HepG2 (cell line): ENCODE measurements around the gene DFFA. TPM values are rescaled to one million over a fixed set of nuclear protein-coding genes. Genes with fewer than 3 reads are reported as not detected.
A peak's percentile ranks its signal among the peaks of the same experiment; 100 is the strongest.

Experiments
- CCAR2 ChIP-seq: fragments of 200-400 bp; formaldehyde crosslinking; optimal IDR thresholded peaks from 2 replicates; pipeline ENCODE3; 2018; ENCODE audit warnings: low read depth, mild to moderate bottlenecking, low read length, moderate library complexity
- CHD4 ChIP-seq: fragments of 200-600 bp; sonication (generic); IDR thresholded peaks from 2 replicates; pipeline ENCODE4 v1.7.0; 2017; ENCODE audit warnings: mild to moderate bottlenecking, low read length, borderline replicate concordance
- FOXA3 ChIP-seq: IDR thresholded peaks from 2 replicates; pipeline ENCODE4 v1.6.1; 2016; ENCODE audit warnings: missing genetic modification reagents, missing compliant biosample characterization
- HDAC6 ChIP-seq: fragments of 200-600 bp; sonication (generic); IDR thresholded peaks from 2 replicates; pipeline ENCODE4 v1.7.0; 2017; ENCODE audit warnings: mild to moderate bottlenecking, antibody characterized with exemption, low read length, low read depth
- ISL2 ChIP-seq: sonication (generic); formaldehyde crosslinking; IDR thresholded peaks from 2 replicates; pipeline ENCODE4 v1.5.0; 2020; ENCODE audit warnings: missing genetic modification reagents
- MBD4 ChIP-seq: IDR thresholded peaks from 2 replicates; pipeline ENCODE4 v1.6.1; 2012; ENCODE audit warnings: low read length, inconsistent platforms, borderline replicate concordance
- PAWR ChIP-seq: sonication (generic); formaldehyde crosslinking; IDR thresholded peaks from 2 replicates; pipeline ENCODE4 v1.4.0; 2020; ENCODE audit warnings: missing genetic modification reagents, mild to moderate bottlenecking, borderline replicate concordance
- RFX1 ChIP-seq: fragments of 450-650 bp; IDR thresholded peaks from 2 replicates; pipeline ENCODE4 v1.6.1; 2017
- SNAI1 ChIP-seq: sonication (generic); formaldehyde crosslinking; IDR thresholded peaks from 2 replicates; pipeline ENCODE4 v1.5.0; 2020; ENCODE audit warnings: mild to moderate bottlenecking, missing genetic modification reagents, borderline replicate concordance
- SP2 ChIP-seq: sonication (generic); formaldehyde crosslinking; IDR thresholded peaks from 2 replicates; pipeline ENCODE4 v1.5.1; 2020; ENCODE audit warnings: mild to moderate bottlenecking, missing genetic modification reagents
- ZFP1 ChIP-seq: IDR thresholded peaks from 2 replicates; pipeline ENCODE4 v1.6.1; 2016
- ZFP36 ChIP-seq: fragments of 150-350 bp; IDR thresholded peaks from 2 replicates; pipeline ENCODE4 v1.6.1; 2018; ENCODE audit warnings: borderline replicate concordance, low read length, low read depth; ENCODE audit not compliant: partially characterized antibody
- ZNF12 ChIP-seq: sonication (generic); formaldehyde crosslinking; IDR thresholded peaks from 2 replicates; pipeline ENCODE4 v1.5.0; 2020; ENCODE audit warnings: missing genetic modification reagents
- ZNF17 ChIP-seq: sonication (generic); formaldehyde crosslinking; IDR thresholded peaks from 2 replicates; pipeline ENCODE4 v1.5.0; 2020; ENCODE audit warnings: mild to moderate bottlenecking, missing genetic modification reagents
- ZNF260 ChIP-seq: sonication (generic); formaldehyde crosslinking; IDR thresholded peaks from 2 replicates; pipeline ENCODE4 v1.4.0; 2020; ENCODE audit warnings: missing genetic modification reagents, low read depth, mild to moderate bottlenecking, borderline replicate concordance
- ZNF337 ChIP-seq: sonication (generic); formaldehyde crosslinking; IDR thresholded peaks from 2 replicates; pipeline ENCODE4 v1.5.1; 2020; ENCODE audit warnings: missing genetic modification reagents, low read depth, mild to moderate bottlenecking, borderline replicate concordance
- ZNF350 ChIP-seq: sonication (generic); formaldehyde crosslinking; IDR thresholded peaks from 2 replicates; pipeline ENCODE4 v1.4.0; 2020; ENCODE audit warnings: mild to moderate bottlenecking, low read depth, missing genetic modification reagents, borderline replicate concordance
- ZNF446 ChIP-seq: sonication (generic); formaldehyde crosslinking; IDR thresholded peaks from 2 replicates; pipeline ENCODE4 v1.5.0; 2020; ENCODE audit warnings: mild to moderate bottlenecking, missing genetic modification reagents
- ZNF713 ChIP-seq: sonication (generic); formaldehyde crosslinking; IDR thresholded peaks from 2 replicates; pipeline ENCODE4 v1.4.0; 2020; ENCODE audit warnings: mild to moderate bottlenecking, missing genetic modification reagents
- ZNF746 ChIP-seq: sonication (generic); formaldehyde crosslinking; IDR thresholded peaks from 2 replicates; pipeline ENCODE4 v1.8.0; 2022; ENCODE audit warnings: mild to moderate bottlenecking, missing genetic modification reagents
- ZSCAN22 ChIP-seq: sonication (generic); formaldehyde crosslinking; IDR thresholded peaks from 2 replicates; pipeline ENCODE4 v1.4.0; 2020; ENCODE audit warnings: mild to moderate bottlenecking, missing genetic modification reagents
- polyA plus RNA-seq, 8 experiments: library from polyadenylated mRNA; depleted of rRNA in 3 of 8; stranded (reverse) in 7 of 8; unstranded in 1 of 8; fragments of >200 nt; fragmentation: Illumina TruSeq in 4 of 8; extraction: Trizol in 4 of 8; gene quantifications; 2 replicates each; pipeline versions ENCODE4 v1.2.1 to v1.2.3, GENCODE V29; 2011 to 2016; ENCODE audit warnings: low read depth in 4 of 8, missing spikeins in 1 of 8, mixed read lengths in 1 of 8; ENCODE audit not compliant: insufficient read depth in 1 of 8
- total RNA-seq, 5 experiments: library from RNA; depleted of rRNA; stranded (reverse); fragments of >200 nt; fragmentation: Illumina TruSeq; extraction: Trizol; gene quantifications; 2 replicates each; pipeline ENCODE4 v1.2.3, GENCODE V29; 2016; ENCODE audit warnings: low read depth in 1 of 5
- TF ChIP-seq, protein P1 (sequence below): sonication (generic); formaldehyde crosslinking; IDR thresholded peaks from 2 replicates; pipeline ENCODE4 v1.5.1; 2020; ENCODE audit warnings: missing genetic modification reagents, mild to moderate bottlenecking, borderline replicate concordance
- TF ChIP-seq, protein P2 (sequence below): sonication (generic); formaldehyde crosslinking; IDR thresholded peaks from 2 replicates; pipeline ENCODE4 v1.4.0; 2020; ENCODE audit warnings: missing genetic modification reagents

DFFA gene
- total and polyA plus RNA-seq, 2 of the 13 experiments (the other 11 are each of a cell fraction or from before 2014, with no cell fraction given): 16.5 to 33.9 TPM

DNA sequence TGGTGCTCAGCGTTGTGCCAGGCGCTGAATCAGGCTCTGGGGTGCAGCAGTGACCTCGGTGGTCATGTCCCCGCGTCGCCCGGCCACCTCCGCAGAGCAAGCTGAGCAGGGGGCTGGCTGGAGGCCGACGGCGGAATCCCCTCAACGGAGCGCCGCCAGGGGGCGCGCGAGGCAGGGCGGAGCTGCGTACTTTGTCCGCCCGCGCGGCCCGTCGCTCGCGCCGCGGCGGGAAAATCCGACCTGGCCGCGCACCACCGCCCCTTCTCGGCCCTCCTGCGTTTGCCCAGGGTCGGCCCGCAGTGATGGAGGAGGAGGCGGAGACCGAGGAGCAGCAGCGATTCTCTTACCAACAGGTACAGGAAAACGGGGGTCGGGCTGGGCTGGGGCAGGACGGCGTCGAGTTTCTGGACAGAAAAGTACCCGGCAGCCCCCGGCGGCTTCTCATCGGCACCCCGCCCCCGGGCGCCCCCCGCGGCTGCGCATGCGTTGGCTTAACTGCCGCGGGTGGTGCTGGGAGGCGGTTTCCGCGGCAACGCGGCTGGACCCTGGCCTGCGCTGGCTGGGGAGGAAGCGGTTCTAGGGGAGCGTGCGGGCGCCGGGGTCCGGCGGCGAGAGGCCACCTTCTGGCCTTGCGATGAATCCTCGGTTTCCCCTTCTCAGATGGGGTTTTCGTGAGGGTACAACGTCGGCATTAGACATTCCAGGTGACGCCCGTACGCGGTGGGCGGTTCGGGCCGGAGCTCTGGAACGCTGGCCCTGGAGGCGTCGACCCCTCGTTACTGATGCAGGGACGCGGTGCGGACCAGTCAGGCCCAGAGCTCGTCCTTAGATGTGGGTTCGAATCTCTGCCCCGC is 41.9 kb downstream of the DFFA start, which contains the start of gene CENPS (continued):
- TF ChIP-seq RFX1 (peak; percentile 88), ZNF746 (CRISPR knock-in tag) (peak; percentile 78), ZFP36 (no peak), ZNF17 (CRISPR knock-in tag) (0 out of 2 replicates have a peak, but pooled peaks have one; percentile 81), ZNF337 (CRISPR knock-in tag) (peak; percentile 75; the same call in 1 of the 2 replicates), ISL2 (peak; percentile 71), SP2 (CRISPR knock-in tag) (0 out of 2 replicates have a peak, but pooled peaks have one; percentile 13), CHD4 (peak; percentile 32; the same call in 1 of the 2 replicates), ZNF12 (CRISPR knock-in tag) (no peak; the same call in 1 of the 2 replicates), ZNF350 (CRISPR knock-in tag) (peak; percentile 76), SNAI1 (CRISPR knock-in tag) (no peak), HDAC6 (no peak), ZFP1 (CRISPR knock-in tag) (no peak), ZNF446 (CRISPR knock-in tag) (peak; percentile 67; the same call in 1 of the 2 replicates), ZNF713 (CRISPR knock-in tag) (peak; percentile 95; the same call in 1 of the 2 replicates), ZSCAN22 (no peak; the same call in 1 of the 2 replicates), PAWR (CRISPR knock-in tag) (no peak), FOXA3 (CRISPR knock-in tag) (peak; percentile 69), MBD4 (no peak), ZNF260 (no peak), CCAR2 (no peak)
- TF ChIP-seq, protein P1, sequence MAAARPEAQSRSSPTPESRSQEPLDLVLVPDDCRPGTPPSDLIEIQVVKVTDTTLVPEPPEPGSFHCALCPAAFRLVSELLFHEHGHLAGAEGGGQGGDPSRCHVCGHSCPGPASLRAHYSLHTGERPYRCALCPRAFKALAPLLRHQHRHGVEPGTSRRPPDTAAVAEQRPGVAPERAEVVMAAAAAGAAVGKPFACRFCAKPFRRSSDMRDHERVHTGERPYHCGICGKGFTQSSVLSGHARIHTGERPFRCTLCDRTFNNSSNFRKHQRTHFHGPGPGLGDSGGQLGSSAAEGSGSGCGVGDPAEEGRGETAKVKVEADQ: peak; percentile 96
- TF ChIP-seq, protein P2, sequence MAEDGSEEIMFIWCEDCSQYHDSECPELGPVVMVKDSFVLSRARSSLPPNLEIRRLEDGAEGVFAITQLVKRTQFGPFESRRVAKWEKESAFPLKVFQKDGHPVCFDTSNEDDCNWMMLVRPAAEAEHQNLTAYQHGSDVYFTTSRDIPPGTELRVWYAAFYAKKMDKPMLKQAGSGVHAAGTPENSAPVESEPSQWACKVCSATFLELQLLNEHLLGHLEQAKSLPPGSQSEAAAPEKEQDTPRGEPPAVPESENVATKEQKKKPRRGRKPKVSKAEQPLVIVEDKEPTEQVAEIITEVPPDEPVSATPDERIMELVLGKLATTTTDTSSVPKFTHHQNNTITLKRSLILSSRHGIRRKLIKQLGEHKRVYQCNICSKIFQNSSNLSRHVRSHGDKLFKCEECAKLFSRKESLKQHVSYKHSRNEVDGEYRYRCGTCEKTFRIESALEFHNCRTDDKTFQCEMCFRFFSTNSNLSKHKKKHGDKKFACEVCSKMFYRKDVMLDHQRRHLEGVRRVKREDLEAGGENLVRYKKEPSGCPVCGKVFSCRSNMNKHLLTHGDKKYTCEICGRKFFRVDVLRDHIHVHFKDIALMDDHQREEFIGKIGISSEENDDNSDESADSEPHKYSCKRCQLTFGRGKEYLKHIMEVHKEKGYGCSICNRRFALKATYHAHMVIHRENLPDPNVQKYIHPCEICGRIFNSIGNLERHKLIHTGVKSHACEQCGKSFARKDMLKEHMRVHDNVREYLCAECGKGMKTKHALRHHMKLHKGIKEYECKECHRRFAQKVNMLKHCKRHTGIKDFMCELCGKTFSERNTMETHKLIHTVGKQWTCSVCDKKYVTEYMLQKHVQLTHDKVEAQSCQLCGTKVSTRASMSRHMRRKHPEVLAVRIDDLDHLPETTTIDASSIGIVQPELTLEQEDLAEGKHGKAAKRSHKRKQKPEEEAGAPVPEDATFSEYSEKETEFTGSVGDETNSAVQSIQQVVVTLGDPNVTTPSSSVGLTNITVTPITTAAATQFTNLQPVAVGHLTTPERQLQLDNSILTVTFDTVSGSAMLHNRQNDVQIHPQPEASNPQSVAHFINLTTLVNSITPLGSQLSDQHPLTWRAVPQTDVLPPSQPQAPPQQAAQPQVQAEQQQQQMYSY (CRISPR knock-in tag): no peak
